Eye (tissue), 1 donor: ENCODE data around the gene NCBP3.
"Not testable (repeated sequence)": the region's sequence is repeated elsewhere in the genome, so short reads cannot be mapped to it uniquely, and the experiment has no call there.

ENCODE experiments used
- DNase-seq: peaks from one replicate; pipeline ENCODE4 v3.0.0-alpha.2; 2015

NCBP3 gene

DNA sequence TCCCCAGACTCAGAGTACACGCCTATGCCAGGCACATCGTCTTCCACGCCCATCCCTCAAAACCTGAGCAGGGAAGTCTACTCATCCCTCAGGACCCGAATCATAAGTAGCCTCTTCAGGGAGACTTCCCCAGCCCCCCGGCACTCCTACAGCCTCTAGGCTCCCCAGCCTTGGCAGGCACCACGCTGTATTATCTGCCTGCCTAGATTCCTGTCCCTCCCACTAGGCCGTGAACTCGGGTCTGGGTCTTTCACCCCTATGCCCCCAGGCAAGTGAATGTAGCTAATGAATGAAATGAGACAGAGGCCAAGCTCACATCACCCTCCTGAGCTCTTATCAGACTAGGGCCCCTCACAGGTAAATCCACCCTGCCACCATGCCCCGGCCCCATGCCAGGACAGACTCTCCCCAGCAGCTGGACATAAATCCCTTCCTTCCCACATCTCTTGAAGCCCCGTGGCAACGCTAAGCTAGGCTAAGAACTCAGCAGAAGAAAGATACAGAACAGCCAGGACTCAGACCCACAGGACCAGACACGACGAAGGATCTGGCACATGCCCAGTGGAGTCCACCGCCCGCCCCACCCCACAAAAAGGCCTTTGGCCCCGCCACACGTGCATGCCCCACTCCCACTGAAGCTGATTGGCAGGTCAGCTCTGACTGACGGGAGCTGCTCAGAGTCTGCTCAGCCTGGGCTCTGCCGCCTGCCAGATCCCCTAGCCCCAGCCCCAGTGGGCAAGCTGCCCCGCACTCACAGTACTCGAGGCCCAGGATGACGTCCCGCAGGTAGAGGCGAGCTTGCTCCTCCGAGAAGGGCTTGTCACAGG lies 33.8 kb upstream of the NCBP3 start:
- peak; percentile 48 for DNase-seq

- peak; percentile 90 for DNase-seq
Observed at GRCh38 chr17:3879186-3879585, 33.1 kb upstream of the NCBP3 start.

- no peak for DNase-seq
Observed at GRCh38 chr17:3877220-3877619, 31.2 kb upstream of the NCBP3 start.

DNA sequence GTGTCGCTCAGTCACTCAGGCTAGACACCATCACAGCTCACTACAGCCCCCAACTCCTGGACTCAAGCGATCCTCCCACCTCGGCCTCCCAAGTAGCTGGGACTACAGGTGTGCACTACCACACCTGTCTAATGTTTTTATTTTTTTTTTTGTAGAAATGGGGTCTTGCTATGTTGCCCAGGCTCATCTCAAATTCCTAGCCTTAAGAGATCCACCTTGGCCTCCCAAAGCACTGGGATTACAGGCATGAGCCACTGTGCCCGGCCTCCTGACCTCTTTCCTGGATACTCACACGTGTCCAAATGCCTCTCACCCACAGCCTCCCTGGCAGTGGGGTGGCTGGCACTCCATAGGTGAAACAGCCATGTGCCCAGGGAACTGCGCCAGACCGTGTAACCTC lies 29.3 kb upstream of the NCBP3 start:
- DNase-seq, result no peak

DNA sequence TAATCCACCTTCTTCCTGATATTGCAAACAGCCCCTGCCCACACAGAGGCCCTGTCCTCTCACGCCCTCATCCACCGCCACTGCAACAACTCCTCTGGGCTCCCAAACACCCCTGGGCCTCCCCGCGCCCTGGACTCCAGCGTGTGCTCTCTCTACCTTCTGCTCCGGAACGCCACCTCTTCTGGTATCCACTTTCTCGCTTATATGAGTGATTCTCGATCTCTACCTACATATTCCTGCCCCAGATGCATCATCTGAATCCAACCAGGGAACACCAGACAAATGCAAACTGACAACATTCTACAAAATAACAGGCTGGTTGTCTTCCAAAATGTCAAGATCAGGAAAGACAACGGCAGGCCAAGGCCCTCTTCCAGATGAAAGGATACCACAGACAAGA lies 27.8 kb upstream of the NCBP3 start:
- DNase-seq, result no peak

- DNase-seq, result no peak
Observed at GRCh38 chr17:3870871-3871306, 24.8 kb upstream of the NCBP3 start.

DNA sequence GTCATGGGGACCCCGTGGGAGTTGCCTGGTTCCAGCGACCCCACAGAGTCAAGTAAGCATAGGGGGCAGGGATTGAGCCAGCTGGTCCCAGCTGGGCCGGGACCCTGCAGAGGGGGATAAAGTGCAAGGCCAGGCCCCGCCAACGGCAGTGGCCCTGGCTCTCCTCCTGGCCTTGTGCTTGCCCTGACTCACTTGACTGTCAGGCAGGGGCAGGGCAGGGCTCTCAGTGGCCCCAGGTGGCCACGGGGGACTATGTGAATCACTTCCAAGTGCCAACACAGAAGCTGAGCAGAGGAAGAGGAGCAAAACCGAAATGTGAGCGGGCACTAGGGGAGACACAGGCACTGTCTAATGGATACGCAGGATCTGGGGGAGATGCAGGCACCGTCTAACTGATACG lies 21.6 kb upstream of the NCBP3 start:
- no peak for DNase-seq

GRCh38 chr17:3867106-3867505 lies 21.1 kb upstream of the NCBP3 start:
- no peak for DNase-seq

DNA sequence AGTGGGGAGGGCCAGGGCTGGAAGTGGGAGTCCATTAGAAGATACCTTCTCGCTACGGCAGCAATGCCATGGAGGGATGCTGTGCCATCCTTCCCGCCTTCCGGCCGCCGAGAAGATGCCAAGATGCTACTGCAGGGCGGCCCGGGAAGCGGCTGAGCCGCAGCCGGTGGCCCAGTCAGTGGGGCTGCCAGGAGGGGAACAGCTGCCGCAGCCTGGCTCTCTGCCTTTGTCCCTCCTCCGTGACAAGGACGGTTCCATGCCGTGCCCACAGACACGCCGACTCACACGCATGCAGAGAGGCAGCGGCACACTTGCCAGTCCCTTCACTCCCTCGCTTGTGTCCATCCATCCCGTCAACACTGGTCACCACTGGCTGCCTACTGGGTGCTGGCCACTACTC lies 20.2 kb upstream of the NCBP3 start:
- no peak for DNase-seq

GRCh38 chr17:3865176-3865575 lies 19.1 kb upstream of the NCBP3 start:
- no peak for DNase-seq

DNA sequence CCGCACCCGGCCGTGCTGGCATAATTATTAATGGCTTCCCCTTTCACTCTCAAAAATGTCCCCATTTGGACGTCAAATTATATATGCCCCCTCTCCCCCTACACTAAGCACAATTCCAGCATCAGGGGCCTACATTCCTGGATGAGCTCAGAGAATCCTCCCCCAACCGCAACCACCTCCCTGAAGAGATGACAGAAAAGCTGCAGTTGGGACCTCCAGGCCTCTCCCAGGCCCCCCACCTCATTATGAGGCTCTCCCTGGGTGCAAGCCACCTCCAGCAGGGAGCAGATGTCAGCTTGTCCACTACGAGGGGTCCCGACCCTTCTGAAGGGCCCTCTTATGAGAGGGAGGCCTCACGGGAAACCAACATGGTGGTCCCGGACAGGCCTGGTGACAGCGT lies 18.5 kb upstream of the NCBP3 start:
- DNase-seq, result no peak

DNA sequence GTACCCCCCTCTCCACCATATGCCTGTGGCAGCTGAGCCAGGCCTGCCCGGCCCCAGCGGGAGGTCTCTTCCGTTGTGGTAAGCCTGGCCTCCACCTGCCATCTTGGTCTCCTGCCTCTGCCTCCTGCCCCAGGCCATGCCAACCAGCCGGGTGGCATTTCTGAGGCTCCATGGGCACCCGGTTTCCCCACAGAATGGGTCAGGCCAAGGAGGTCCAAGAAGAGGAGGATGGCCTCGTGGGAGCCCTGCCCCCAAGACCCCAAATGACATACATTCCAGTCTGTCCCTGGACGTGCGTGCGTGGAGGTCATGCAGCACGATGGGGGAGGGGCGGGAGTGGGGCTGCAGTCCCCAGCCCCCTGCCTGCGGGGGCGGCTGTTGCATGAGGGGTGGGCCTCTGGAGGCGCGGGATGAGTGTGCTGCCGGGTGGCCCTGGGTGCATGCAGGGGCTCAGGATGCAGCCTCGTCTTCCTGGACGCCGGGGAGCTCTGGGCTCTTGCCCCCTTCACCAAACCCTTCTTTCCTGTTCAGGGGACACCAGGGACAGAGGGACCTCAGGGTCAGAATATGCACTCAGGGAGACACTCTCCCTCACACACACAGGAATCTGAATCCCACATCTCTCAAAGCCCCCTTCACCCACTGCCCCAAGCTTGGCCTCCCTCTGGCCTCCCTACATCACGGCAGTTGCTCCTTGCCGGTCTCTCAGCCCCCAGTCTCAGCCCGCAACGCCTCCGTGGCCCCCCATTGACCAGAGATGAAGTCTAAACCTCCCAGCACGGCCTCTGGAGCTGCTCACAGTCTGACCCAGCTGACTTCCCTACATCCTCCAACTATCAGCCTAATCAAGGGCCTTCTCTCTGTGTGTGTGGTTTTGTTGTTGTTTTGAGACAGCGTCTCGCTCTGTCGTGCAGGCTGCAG lies 16.0 kb upstream of the NCBP3 start:
- no peak for DNase-seq

GRCh38 chr17:3860939-3861700 lies 15.1 kb upstream of the NCBP3 start:
- no peak for DNase-seq

- DNase-seq, result no peak
Observed at GRCh38 chr17:3859940-3860339, 13.9 kb upstream of the NCBP3 start.

DNA sequence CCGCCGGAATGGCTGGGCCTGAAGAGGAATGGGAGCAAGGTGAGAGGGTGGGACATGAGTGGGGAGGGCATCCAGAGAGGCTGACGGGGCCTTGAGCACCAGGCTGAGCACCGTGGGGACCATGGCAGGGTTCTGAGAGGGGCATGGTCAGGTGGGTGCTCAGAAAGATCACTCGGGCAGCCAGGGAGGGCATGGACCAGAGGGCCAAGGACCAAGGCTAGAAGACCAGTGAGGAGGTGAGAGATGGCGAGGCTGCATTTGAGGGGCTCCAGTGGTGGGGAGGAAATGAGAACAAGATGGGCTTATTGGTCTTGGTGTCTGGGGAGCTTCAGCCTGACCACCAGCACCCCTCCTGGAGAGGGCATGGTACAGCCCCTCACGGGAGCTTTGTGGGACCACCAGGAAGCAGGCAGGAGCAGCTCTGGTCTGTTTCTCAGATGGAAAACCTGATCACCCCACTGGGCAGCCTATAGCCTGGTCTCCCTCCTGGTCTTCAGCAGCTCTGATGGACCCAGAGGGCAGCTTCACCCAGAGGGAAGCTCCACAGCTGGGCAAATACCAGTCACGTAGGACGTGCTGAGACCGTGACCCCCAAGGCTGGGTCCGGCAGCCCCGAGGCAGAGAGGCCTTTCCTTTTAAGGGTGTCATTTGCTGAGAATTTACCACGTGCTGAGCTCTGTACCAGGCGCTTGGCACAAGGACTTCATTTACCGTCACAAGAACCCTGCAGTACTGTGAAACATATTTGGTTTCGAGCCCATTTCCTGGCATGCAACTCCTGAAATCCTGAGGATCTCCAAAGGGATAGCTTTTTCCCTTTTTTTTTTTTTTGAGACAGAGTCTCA lies 11.4 kb upstream of the NCBP3 start:
- DNase-seq, result no peak

- not testable (repeated sequence) for DNase-seq
Observed at GRCh38 chr17:3854204-3854603, 8.2 kb upstream of the NCBP3 start.

DNA sequence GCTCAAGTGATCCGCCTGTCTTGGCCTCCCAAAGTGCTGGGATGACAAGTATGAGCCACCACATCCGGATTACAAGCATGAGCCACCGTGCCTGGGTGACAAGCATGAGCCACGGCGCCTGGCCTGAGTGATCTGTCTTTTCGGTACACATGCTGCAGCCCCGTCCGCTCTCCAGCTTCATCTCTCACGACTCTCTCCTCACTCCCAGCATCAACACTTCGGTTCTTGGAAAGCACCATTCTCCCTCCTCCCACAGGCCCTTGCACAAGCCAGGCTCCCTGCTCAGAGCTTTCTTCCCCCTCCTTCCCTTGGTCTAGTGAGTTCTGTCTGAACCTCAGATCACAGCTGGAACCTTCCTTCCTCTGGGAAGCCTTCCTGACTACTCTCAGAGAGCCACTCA lies 6.5 kb upstream of the NCBP3 start:
- no peak for DNase-seq

- DNase-seq, result no peak
Observed at GRCh38 chr17:3851461-3852100, 5.5 kb upstream of the NCBP3 start.

DNA sequence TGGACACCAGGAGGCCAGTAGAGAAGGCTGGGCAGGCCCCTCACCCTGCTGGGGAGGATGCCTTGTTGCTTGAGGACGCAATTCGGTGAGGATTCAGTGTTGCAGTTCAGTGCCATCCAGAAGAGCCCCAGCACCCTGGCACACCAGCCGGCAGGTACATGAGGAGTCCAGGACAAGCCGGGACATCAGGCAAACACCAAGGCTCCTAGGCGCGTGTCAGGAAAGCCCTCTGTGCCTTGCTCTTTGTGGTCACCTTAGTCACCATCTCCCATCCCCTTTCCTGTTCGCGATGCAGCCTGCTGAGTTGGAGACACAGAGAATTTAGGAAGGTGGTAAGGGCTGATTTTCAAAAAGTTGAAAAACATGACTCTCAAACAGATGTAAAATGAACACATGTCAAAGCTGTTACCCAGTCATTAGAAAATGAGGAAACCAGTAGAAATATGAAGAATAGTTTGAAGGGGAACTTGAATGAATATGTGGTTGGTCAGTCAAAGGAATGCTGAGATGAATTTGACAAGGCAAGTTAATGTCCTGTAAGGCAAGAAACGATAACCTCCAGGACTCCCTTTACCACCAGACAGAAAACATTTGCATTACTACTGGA lies 2.3 kb upstream of the NCBP3 start:
- no peak for DNase-seq

DNA sequence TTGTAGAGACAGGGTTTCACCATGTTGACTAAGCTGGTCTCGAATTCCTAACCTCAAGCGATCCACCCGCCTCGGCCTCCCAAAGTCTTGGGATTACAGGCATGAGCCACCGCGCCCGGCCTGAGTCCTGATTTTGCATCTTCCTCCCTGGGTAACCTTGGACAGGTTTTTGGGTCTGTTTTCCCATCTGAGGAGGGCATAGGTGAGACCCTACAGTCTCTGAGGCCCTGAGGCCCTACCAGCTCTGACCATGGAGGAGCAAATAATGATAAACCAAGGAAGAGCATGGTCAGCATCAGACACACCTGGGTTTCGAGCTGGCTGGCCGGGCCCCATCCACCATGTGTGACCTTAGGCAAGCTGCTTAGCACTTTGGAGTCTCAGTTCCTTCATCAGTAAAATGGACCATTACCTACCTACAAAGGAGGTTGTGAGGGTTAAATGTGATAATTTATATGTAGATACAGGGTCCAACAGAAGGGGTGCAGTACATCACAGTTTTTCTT lies 1.2 kb upstream of the NCBP3 start:
- DNase-seq, result no peak
